ENCODE results near the gene CLIP2. TPM values are rescaled to one million over a fixed set of nuclear protein-coding genes. Genes with fewer than 3 reads are reported as not detected.

Gene CLIP2
- total RNA-seq, 2 donors from 2014 or later = 12.2 to 17.0 TPM

GRCh38 chr7:74283858-74284447 is 5.3 kb upstream of the CLIP2 start:
- Mint-ChIP-seq H3K4me1 (ENCODE audit: low read depth in 2 of 2) (peaks cover 17 to 24% of the 10 kb centered on the region in 2 donors), H3K9me3 (no peaks in the 10 kb centered on the region), H3K27ac (peak overlapping the region in 1 of 2 donors; percentile 47), H3K36me3 (no peaks in the 10 kb centered on the region), H3K27me3 (peaks cover 0 to 4% of the 10 kb centered on the region in 2 donors), H3K4me3 (no peak overlapping the region)
- ATAC-seq (no peak), DNase-seq (ENCODE audit: low spot score) (no peak)

GRCh38 chr7:74284781-74285259 is 4.4 kb upstream of the CLIP2 start:
- Mint-ChIP-seq H3K4me1 (ENCODE audit: low read depth in 2 of 2) (peaks cover 19 to 22% of the 10 kb centered on the region in 2 donors), H3K27me3 (peaks cover 0 to 4% of the 10 kb centered on the region in 2 donors), H3K27ac (no peak overlapping the region), H3K4me3 (no peak overlapping the region), H3K36me3 (no peaks in the 10 kb centered on the region), H3K9me3 (no peaks in the 10 kb centered on the region)
- DNase-seq (ENCODE audit: low spot score) (no peak), ATAC-seq (no peak)

- Mint-ChIP-seq H3K4me1 (ENCODE audit: low read depth in 2 of 2) (peaks cover 22 to 23% of the 10 kb centered on the region in 2 donors), H3K9me3 (no peaks in the 10 kb centered on the region), H3K4me3 (no peak overlapping the region)
These were observed 3.1 kb upstream of the CLIP2 start for GRCh38 chr7:74286131-74286530.

GRCh38 chr7:74287303-74288033 is 1.7 kb upstream of the CLIP2 start:
- peak overlapping the region; percentile 63 to 76 for H3K27ac Mint-ChIP-seq
- no peak for DNase-seq (ENCODE audit: low spot score)
- H3K27me3 Mint-ChIP-seq = peaks cover 0 to 4% of the 10 kb centered on the region in 2 donors
- no peaks in the 10 kb centered on the region for H3K9me3 Mint-ChIP-seq
- H3K36me3 Mint-ChIP-seq = no peaks in the 10 kb centered on the region
- peaks cover 22 to 23% of the 10 kb centered on the region in 2 donors for H3K4me1 Mint-ChIP-seq (ENCODE audit: low read depth in 2 of 2)
- H3K4me3 Mint-ChIP-seq = peak overlapping the region; percentile 88
- no peak for ATAC-seq

More at GRCh38 chr7:74286131-74286530, 3.1 kb upstream of the CLIP2 start:
- ATAC-seq = no peak
- no peak overlapping the region for H3K27ac Mint-ChIP-seq
- no peak for DNase-seq (ENCODE audit: low spot score)
- peaks cover 0 to 4% of the 10 kb centered on the region in 2 donors for H3K27me3 Mint-ChIP-seq
- no peaks in the 10 kb centered on the region for H3K36me3 Mint-ChIP-seq

GRCh38 chr7:74288034-74288881 is 949 bp upstream of the CLIP2 start:
- peak; percentile 61 for DNase-seq (ENCODE audit: low spot score)
- Mint-ChIP-seq H3K4me3 (peak overlapping the region; percentile 88), H3K27ac (peak overlapping the region; percentile 63 to 76), H3K27me3 (peaks cover 0 to 1% of the 10 kb centered on the region in 2 donors), H3K36me3 (no peaks in the 10 kb centered on the region), H3K9me3 (no peaks in the 10 kb centered on the region), H3K4me1 (ENCODE audit: low read depth in 2 of 2) (peaks cover 23 to 29% of the 10 kb centered on the region in 2 donors)
- no peak for ATAC-seq

- no peak for DNase-seq (ENCODE audit: low spot score)
- Mint-ChIP-seq H3K27ac (no peak overlapping the region), H3K27me3 (no peaks in the 10 kb centered on the region), H3K4me3 (peak overlapping the region; percentile 55), H3K4me1 (ENCODE audit: low read depth in 2 of 2) (peaks cover 30 to 33% of the 10 kb centered on the region in 2 donors), H3K9me3 (no peaks in the 10 kb centered on the region), H3K36me3 (no peaks in the 10 kb centered on the region)
- peak in 1 of 2 donors; percentile 45 for ATAC-seq
These were observed 699 bp downstream of the CLIP2 start for GRCh38 chr7:74289659-74290552.

GRCh38 chr7:74290553-74290950 is 1.3 kb downstream of the CLIP2 start:
- ATAC-seq = no peak
- no peaks in the 10 kb centered on the region for H3K9me3 Mint-ChIP-seq
- H3K27ac Mint-ChIP-seq = no peak overlapping the region
- no peaks in the 10 kb centered on the region for H3K36me3 Mint-ChIP-seq
- no peak for DNase-seq (ENCODE audit: low spot score)
- peaks cover 30 to 33% of the 10 kb centered on the region in 2 donors for H3K4me1 Mint-ChIP-seq (ENCODE audit: low read depth in 2 of 2)
- H3K4me3 Mint-ChIP-seq = peak overlapping the region; percentile 55
- no peaks in the 10 kb centered on the region for H3K27me3 Mint-ChIP-seq

- DNase-seq (ENCODE audit: low spot score) (no peak), ATAC-seq (no peak)
- Mint-ChIP-seq H3K27ac (no peak overlapping the region), H3K36me3 (no peaks in the 10 kb centered on the region), H3K4me3 (peak overlapping the region; percentile 55), H3K9me3 (no peaks in the 10 kb centered on the region), H3K27me3 (no peaks in the 10 kb centered on the region), H3K4me1 (ENCODE audit: low read depth in 2 of 2) (peaks cover 30 to 33% of the 10 kb centered on the region in 2 donors)
These were observed 1.8 kb downstream of the CLIP2 start for GRCh38 chr7:74290981-74291441.

GRCh38 chr7:74291535-74291934 is 2.3 kb downstream of the CLIP2 start:
- no peak overlapping the region for H3K4me3 Mint-ChIP-seq
- ATAC-seq (no peak), DNase-seq (ENCODE audit: low spot score) (no peak)
- H3K27me3 Mint-ChIP-seq = no peaks in the 10 kb centered on the region
- peaks cover 30 to 33% of the 10 kb centered on the region in 2 donors for H3K4me1 Mint-ChIP-seq (ENCODE audit: low read depth in 2 of 2)
- no peaks in the 10 kb centered on the region for H3K36me3 Mint-ChIP-seq
- H3K27ac Mint-ChIP-seq = no peak overlapping the region
- no peaks in the 10 kb centered on the region for H3K9me3 Mint-ChIP-seq

GRCh38 chr7:74292757-74293576 is 3.8 kb downstream of the CLIP2 start:
- Mint-ChIP-seq H3K4me1 (ENCODE audit: low read depth in 2 of 2) (peaks cover 25 to 27% of the 10 kb centered on the region in 2 donors), H3K27ac (peak overlapping the region in 1 of 2 donors; percentile 75), H3K9me3 (no peaks in the 10 kb centered on the region), H3K4me3 (peak overlapping the region; percentile 60), H3K27me3 (no peaks in the 10 kb centered on the region), H3K36me3 (no peaks in the 10 kb centered on the region)
- DNase-seq (ENCODE audit: low spot score) (no peak), ATAC-seq (no peak)

GRCh38 chr7:74293577-74293908 is 4.3 kb downstream of the CLIP2 start:
- DNase-seq (ENCODE audit: low spot score) (no peak), ATAC-seq (no peak)
- Mint-ChIP-seq H3K4me3 (peak overlapping the region; percentile 60), H3K4me1 (ENCODE audit: low read depth in 2 of 2) (peaks cover 19 to 22% of the 10 kb centered on the region in 2 donors), H3K9me3 (no peaks in the 10 kb centered on the region), H3K36me3 (no peaks in the 10 kb centered on the region), H3K27me3 (no peaks in the 10 kb centered on the region), H3K27ac (peak overlapping the region in 1 of 2 donors; percentile 75)
